HG03196 (cell line): Measurements from ENCODE around the gene HERC6.
"Not testable (repeated sequence)": the region's sequence is repeated elsewhere in the genome, so short reads cannot be mapped to it uniquely, and the experiment has no call there.

Experiments used
- ATAC-seq: cut with Tn5 transposase; IDR thresholded peaks from one replicate; pipeline ENCODE4 v1.9.1; 2021; ENCODE audit not compliant: unreplicated experiment

Gene HERC6

GRCh38 chr4:88445252-88445651, 66.6 kb downstream of the HERC6 start:
- no peak for ATAC-seq

GRCh38 chr4:88446124-88446523, 67.5 kb downstream of the HERC6 start:
- ATAC-seq: no peak

GRCh38 chr4:88447371-88448095, 68.9 kb downstream of the HERC6 start:
- ATAC-seq: no peak

- ATAC-seq: not testable (repeated sequence)
Measured at GRCh38 chr4:88448211-88448765, 69.6 kb downstream of the HERC6 start.

GRCh38 chr4:88448889-88449288, 70.2 kb downstream of the HERC6 start:
- no peak for ATAC-seq

GRCh38 chr4:88449290-88449689, 70.6 kb downstream of the HERC6 start:
- ATAC-seq: no peak

GRCh38 chr4:88451205-88451604, 72.6 kb downstream of the HERC6 start:
- no peak for ATAC-seq

GRCh38 chr4:88452912-88453311, 74.3 kb downstream of the HERC6 start:
- ATAC-seq: no peak

GRCh38 chr4:88456670-88457306, 78.1 kb downstream of the HERC6 start, which contains the start of gene HERC5:
TSS of gene HERC5 (plus strand) at chr4:88457119. CDS start at chr4:88457270, 151 bp downstream.
- peak; percentile 92 for ATAC-seq

- ATAC-seq: peak; percentile 34
Measured at GRCh38 chr4:88457307-88458103, 78.9 kb downstream of the HERC6 start.

GRCh38 chr4:88458104-88458740, 79.6 kb downstream of the HERC6 start:
- no peak for ATAC-seq

GRCh38 chr4:88465653-88466192, 87.1 kb downstream of the HERC6 start:
- ATAC-seq: no peak

GRCh38 chr4:88467392-88467791, 88.7 kb downstream of the HERC6 start:
- no peak for ATAC-seq

- ATAC-seq: no peak
Measured at GRCh38 chr4:88477229-88477860, 98.7 kb downstream of the HERC6 start.

- no peak for ATAC-seq
Measured at GRCh38 chr4:88478247-88478646, 99.6 kb downstream of the HERC6 start.

GRCh38 chr4:88481537-88481936, 102.9 kb downstream of the HERC6 start:
- ATAC-seq: no peak

- no peak for ATAC-seq
Measured at GRCh38 chr4:88489100-88489761, 110.6 kb downstream of the HERC6 start.
